GM18873 (cell line): ENCODE measurements around the gene OTUD4.
"Not testable (repeated sequence)": the region's sequence is repeated elsewhere in the genome, so short reads cannot be mapped to it uniquely, and the experiment has no call there.

Source experiments
- ATAC-seq: cut with Tn5 transposase; IDR thresholded peaks from one replicate; pipeline ENCODE4 v1.9.1; 2021; ENCODE audit warnings: mild to moderate bottlenecking, moderate library complexity, moderate number of reproducible peaks; ENCODE audit not compliant: unreplicated experiment, low FRiP score

The OTUD4 gene

DNA sequence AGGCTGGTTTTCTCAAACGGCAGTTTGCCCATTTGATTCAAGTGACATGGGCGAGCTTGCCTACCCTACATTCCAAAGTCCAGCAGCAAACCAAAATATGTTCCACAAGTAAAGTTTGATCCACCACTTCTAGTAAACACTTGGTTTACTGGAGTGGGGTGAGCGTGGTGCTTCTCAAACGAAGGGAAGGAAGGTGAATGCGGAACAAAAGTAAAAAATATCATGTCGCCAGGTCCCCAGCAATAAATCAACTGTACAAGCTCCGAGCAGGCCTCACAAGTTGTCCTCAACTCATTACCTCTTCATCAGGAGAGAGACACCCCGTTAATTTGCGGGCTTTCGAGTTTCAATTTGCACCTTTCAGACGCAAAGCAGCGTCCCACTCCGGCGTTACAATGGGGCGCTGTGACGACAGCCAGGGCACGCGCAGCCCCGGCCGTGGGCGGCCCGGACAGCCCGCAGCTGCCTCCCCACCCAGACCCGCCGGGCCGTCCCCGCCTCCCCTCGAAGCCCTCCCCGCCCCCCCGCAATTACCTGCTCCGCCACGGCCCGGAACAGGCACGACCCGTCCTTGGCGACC is 1.0 kb downstream of the OTUD4 start:
- ATAC-seq = peak; percentile 34

DNA sequence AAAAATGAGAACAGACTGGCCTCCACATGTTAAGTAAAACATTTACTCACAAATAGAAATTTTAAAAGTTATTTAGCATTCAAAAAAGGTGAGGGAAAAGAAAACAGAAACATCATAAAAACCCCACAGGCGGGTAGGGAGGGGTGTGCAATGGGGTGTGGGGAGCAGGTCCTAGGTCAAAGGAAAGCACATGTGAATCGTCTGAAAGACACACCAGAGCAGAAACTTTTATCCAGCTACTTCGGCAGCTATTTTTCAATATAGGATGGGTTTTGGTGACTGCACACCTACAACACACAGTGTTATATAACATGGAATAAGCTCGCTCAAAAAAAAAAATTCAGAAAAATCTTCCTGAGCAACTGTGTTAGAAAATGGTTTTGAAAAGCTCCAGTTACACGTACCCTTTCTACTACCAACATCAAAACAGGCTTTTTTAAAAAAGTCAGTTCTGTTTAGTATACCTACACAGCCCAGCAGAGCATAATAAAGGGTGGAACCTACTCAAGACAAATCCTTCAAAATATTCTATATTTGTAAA is 1.6 kb downstream of the OTUD4 start:
- no peak for ATAC-seq

DNA sequence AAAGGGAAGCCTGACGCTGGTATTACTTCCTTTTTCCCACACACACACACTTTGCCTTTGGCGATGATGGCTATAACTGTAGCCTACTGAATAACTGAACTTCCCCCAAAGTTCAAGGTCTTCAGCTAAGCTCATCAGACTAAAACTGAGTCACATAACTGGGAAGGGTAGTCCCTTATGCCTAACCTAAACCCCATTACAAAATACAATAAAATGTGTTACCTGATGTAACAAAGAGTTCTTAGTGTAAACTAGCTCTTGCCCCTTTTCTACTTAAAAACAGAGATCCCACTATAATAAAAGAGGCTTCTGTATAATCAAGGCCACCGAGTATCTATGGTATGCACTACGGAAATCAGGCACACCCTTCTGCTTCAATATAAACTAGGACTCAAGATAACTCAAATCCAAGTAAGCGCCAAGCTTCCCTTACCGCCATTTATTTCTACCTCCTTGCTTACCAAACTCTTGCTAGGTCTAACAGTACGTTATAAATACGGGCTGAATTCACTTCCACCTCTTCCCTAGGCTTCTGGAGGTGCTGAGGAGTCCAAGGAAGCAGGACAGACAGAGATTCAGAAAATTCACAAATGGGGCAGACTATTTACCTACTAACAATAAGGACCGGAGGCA is 2.4 kb downstream of the OTUD4 start:
- no peak for ATAC-seq

DNA sequence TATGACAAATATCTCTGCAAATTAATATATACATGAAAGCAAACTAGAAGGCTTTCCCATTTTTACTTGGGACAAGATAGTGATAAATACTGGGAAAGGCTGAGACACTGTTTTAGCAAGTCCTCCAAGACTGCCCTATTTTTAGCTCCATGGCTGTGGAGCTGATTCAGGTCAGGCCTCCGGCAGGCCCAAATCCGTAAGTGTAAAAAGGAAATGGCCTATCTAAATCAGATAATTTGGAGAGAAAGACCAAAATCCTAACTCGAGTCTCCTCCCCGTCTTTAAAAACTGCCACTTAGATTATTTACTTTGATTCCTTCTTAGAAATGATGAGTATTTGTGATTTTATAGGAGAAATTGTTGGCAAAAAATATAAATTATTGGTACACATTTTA is 2.9 kb downstream of the OTUD4 start:
- ATAC-seq = no peak

DNA sequence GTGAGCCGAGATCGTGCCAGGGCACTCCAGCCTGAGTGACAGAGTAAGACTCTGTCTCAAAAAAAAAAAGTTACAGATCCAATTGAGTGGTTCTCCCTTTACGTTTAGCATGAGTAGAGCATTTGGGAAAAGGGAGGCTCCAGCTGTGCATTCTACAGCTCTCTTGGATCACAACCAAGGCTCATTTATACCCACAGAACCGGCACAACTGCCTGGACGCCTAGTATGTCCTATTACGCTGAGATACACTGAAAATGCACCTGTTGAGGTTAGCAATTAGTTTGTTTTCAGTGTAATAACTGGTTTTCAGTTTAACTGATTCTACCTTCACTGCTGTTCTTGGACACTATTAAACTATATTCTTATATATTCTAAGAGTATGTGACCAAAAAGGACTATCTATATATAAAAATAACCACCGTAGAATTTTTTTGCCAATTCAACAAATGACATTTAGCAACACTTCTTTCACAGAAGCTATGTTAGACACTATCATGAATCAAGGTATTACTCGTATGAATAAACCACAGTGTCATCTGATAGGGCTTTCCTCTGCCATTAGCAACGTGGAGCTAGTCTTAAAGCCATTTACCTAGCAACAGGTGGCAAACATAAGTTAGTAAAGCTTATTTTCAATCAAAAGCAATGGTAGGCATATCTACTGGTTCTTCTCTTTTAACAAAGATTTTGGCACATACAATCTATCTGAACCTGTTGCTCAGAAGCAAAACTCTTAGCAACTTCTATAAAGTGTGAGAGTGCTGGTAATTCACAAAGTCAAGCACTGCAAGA is 3.6 kb downstream of the OTUD4 start:
- no peak for ATAC-seq

DNA sequence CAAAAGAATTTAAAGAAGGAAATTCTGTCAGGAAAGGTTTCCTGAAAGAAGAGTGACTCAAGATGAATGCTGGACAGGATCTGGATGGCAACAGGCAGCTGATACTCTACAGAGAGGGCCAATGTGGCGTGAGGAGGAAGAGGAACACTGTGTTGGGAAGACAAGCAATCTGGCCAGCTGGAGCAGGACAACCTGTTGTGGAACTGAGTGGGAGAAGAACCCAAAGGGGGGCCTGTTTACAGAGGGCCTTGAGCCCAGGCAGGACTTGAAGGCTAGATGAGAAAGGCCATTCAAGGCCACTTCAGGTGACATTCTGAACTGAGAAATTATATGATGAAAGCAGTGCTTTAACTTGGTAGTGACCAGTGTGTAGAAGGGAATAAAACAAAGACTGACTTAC is 8.5 kb downstream of the OTUD4 start:
- ATAC-seq = no peak

DNA sequence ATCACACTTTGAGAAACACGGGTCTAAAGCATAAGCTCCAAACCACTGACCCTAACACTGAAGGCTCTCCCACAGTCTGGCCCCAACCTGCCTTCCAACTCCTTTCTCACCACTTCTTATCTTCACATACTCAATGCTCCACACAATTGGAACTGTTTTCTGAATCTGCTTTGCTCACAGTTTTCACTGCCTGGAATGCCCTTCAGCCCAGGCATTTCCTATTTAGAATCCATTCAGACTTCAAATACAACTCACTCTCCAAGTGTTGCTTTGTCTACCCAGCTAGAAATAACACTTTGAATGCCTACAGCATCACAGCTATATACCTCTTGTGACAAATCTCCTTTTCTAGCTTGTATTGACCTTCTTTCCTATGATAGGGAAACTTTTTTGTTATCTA is 10.2 kb downstream of the OTUD4 start:
- no peak for ATAC-seq

DNA sequence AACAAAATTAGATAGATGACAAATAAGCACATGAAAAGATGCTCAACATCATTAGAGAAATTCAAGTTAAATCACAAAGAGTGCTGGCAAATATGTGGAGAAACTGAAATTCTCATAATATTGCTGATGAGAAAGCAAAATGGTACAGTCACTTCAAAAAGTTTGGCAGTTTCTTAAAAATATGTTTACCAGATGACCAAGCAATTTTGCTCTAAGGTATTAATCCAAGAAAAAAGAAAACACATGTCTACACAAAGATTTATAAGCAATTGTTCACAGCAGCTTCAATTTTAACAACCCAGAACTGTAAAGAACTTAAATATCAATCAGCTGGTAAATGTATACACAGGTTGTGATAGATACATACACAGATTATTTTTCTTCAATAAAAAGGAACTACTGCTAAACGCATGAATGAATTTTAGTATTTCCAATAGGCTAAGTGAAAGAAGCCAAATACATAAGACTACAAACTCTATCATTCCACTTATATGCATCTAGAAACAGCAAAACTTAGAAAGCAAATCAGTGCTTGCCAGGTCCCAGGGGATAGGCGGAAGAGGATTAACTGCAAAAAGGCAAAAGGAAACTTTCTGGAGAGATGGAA is 11.7 kb downstream of the OTUD4 start:
- ATAC-seq = no peak

DNA sequence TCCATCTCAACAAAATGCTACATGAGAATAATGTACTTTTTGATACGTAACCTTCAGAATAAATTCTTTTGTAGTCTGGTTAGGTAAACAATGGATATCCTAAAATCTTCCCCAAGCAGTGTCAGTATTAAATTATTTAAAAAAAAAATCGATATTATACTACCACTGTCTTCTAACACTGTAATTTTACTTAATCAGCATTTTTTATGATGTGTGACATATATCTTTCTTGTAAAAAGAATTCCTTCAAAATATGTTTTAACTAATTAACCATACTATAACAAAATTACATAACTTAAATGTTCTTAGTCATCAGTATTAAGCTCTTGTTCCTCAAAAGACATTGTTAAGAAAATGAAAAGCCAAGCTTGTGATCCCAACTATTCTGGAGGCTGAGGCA is 12.5 kb downstream of the OTUD4 start:
- no peak for ATAC-seq

DNA sequence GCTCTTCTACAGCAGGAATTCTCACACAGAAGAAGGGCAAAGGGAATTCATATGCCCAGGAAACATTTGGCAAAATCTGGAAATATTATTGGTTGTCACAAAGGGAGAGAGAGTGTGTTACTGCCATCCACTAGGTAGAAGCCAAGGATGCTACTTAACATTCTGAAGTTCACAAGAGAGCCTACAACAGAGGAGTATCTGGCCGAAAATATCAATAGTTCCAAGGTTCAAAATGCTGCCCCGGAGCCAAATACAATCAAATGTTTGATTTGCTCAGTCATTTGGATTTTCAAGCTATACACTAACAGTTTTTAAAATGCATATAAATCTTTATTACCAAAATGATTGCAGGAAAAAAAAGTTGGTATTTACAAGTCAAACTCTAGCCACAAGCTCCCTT is 18.8 kb downstream of the OTUD4 start:
- no peak for ATAC-seq

DNA sequence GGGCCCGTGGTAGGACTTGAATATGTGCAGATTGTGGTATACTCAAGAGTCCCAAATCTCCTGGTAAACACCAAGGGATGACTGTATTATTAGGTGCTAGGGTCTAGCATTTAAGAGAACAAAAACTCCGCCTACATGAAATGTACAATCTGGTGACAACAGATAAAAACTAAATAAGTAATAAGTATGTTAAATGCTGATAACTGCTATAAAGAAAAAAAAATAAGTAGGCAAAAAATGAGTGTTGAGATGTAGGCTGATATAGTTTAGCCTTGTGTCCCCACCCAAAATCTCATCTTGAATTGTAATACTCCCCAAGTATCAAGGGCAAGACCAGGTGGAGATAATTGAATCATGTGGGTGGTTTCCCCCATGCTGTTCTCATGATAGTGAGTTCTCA is 23.4 kb downstream of the OTUD4 start:
- ATAC-seq = no peak

DNA sequence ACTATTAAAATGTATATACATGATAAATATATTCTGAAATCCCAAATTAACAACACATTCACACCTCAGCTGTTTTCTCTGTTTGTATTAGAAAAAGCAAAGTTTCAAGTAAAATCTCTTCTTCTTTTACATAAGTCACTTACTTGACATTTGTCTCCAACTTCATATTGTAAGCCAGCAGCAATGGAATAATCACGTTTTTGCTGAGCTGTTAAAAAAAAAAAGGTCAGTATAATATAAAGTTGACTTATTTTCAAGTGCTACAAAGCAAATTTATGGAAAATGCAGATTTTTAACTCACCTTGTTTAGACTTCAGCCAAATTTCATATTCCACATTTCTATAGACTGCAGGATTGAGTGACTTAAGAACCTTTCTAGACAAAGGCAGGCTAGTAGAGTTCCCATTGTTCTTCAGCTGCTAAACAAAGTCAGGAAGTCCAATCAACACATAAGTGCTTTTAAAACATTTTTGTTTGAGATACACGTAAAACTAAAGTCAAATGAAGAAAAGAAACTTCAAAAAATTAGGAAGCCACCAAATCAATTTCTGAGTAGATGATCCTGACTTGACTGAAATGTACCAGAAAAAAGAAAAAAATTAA is 25.0 kb downstream of the OTUD4 start:
- ATAC-seq = no peak

DNA sequence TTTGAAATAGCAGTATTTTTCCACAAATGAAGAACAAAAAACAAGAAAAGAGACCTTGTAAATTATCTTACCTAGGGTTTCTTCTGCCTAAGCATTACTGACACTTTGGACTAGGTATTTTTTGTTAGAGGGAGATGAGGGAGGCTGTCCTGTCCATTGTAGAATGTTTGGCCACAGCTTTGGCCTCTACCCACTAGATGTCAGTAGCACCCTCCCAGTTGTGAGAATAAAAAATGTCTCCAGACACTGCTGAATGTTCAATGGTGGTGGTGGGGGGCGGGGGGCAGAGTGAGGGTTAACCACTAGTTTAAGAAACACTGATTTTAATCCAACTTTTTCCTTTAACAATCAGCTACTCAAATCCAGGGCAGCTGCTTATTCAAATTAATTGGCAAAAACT is 25.8 kb downstream of the OTUD4 start:
- peak; percentile 57 for ATAC-seq

DNA sequence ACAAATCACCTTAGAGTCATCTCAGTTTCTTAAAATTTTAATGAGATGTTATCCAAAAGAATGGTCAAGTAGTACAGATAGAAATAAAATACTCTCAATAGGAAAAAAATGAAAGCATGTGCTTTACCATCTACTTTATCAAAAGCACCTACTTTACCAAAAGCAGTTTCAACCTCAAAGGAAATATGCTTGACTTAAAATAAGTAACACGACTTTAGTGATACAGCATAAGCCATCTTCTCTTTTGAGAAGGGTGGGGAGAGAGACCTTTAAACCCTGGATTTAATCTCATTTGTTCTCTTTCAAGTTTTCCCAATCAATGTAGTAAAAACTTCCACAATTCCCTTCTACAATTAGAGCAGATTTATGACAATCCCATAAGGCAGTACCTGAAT is 26.5 kb downstream of the OTUD4 start:
- no peak for ATAC-seq

DNA sequence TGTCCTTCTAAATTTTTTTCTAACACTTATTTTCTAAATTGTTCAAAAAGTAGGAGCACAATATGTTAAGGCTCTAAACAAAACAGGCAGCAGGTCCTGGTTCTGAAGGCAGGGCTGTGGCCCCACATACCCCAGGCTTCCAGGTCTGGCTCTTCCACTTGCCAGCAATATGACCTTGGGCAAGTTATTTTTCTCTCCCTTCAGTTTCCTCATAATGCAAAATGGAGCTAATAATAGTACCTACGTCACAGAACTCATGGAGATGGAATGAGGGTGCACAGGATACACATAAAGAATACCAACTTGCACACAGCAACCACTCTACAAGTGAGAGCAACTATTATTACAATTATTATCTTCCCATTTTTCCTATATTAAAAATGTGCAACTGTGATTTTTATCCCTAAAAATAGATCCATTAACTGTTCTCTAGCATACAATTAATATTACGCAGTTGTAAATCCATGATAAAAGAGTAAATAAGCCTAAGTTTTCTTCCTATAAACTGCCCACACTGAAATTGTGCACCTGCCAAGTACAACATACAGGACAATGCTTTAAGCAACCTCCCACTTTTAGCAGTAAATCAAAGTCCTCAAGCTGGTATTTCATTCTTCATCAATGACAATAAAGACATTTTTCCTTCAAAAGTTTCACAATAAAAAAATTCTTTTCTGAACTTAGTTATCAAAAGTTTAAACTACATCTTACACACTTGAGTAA is 27.0 kb downstream of the OTUD4 start:
- ATAC-seq = no peak

DNA sequence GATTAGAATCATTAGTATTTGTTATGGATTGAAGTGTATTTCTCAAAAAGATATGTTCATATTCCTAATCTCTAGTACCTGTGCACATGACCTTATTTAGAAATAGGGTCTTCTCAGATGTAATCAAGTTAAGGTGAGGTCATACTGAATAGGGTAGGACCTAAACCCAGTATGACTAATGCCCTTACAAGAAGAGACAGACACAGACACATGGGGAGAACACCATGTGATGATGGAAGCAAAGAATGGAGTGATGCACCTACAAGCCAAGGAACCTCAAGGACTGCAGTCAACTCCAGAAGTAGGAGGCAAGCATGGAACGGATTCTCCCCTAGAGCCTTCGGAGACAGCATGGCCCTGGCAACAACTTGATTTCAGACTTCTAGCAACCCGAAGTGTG is 31.4 kb downstream of the OTUD4 start:
- no peak for ATAC-seq

DNA sequence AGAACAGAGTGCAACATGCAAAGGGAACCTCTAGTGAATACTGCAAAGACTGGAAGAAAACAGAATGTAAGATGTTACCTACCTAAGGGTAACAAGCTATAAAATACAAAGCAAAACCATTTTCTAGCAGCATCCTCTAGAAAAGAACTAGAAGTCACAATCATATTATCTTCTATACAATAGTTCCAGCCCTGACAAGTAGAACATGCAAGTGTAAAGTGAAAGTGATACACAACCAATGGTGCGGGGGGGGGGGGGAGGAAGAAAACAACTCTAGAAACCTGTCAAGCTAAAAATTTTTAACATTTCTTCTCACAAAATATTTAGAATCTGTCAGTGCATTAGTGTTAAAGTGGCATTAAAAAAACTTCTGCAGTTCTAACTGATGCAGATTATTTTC is 44.2 kb downstream of the OTUD4 start:
- not testable (repeated sequence) for ATAC-seq

DNA sequence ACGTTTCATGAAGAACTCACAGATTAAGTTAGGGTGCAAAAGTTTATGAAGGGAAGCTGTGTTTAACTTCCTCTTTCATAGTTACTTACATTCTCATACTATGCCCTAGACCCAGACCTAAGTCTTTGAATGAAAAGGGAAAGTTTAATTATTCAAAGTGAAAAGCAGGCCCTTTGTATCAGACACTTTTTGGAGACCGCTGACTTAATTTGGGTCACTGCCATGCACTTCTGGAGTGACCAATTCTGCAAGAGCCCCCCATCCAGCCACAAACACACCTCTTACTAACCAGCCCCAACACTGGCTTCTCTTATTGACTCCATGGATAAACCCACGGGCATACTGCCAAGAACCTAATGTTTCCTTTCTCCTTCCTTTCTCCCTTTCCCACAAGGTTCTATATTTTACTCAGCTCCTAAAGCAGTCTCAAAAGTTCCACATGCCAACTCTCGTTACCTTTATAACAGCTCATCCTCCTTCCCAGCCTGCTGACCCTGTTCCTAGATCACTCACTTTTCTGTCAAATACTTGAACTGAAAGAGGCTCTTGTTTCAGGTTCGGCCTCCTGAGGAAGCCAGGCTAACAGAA is 47.8 kb downstream of the OTUD4 start:
- peak; percentile 70 for ATAC-seq

DNA sequence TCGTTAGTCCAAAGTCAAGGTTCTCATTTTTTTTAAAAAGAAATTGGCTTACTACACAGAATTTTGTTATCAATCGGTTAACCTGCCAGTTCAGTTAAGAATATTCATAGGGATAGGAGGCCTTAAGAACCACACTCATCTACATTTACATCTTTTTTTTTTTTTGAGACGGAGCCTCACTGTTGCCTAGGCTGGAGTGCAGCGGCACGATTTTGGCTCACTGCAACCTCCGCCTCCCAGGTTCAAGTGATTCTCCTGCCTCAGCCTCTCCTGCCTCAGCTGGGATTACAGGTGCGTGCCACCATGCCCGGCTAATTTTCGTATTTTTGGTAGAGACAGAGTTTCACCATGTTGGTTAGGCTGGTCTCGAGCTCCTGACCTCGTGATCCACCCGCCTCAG is 48.5 kb downstream of the OTUD4 start:
- ATAC-seq = no peak
